ENCODE measurements around the gene SCYL1.

The SCYL1 gene

DNA sequence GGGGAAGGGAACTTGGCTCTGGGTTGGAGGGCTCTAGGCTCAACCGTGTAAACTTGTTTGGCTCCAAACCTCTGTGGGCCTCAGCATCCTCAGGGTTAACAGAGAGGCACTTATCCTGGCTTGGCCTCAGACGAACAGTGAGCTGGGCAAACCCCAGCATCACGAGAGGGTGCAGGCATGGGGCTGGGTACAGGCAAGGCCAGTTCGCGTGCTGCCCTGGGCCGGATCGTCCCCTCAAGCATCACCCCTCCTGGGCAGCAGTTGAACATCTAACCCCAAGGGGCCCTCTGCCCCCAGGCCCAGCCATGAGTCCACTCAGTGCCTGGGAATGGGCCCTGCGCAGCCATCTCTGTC is 52.9 kb downstream of the SCYL1 start:
- no peak for DNase-seq
- TF ChIP-seq, protein P1, sequence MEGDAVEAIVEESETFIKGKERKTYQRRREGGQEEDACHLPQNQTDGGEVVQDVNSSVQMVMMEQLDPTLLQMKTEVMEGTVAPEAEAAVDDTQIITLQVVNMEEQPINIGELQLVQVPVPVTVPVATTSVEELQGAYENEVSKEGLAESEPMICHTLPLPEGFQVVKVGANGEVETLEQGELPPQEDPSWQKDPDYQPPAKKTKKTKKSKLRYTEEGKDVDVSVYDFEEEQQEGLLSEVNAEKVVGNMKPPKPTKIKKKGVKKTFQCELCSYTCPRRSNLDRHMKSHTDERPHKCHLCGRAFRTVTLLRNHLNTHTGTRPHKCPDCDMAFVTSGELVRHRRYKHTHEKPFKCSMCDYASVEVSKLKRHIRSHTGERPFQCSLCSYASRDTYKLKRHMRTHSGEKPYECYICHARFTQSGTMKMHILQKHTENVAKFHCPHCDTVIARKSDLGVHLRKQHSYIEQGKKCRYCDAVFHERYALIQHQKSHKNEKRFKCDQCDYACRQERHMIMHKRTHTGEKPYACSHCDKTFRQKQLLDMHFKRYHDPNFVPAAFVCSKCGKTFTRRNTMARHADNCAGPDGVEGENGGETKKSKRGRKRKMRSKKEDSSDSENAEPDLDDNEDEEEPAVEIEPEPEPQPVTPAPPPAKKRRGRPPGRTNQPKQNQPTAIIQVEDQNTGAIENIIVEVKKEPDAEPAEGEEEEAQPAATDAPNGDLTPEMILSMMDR (IDR thresholded peaks at IDR 0.05; ENCODE audit: low read depth, low read length) = no peak
- Histone ChIP-seq H3K9me3 (ENCODE audit: severe bottlenecking) (no peaks in the 10 kb centered on the region), H3K36me3 (peaks cover 18% of the 10 kb centered on the region), H3K27me3 (ENCODE audit: insufficient read depth, low read depth, severe bottlenecking) (no peaks in the 10 kb centered on the region), H3K27ac (no peak overlapping the region), H3K4me3 (ENCODE audit: low read depth, low read length) (no peak overlapping the region)

DNA sequence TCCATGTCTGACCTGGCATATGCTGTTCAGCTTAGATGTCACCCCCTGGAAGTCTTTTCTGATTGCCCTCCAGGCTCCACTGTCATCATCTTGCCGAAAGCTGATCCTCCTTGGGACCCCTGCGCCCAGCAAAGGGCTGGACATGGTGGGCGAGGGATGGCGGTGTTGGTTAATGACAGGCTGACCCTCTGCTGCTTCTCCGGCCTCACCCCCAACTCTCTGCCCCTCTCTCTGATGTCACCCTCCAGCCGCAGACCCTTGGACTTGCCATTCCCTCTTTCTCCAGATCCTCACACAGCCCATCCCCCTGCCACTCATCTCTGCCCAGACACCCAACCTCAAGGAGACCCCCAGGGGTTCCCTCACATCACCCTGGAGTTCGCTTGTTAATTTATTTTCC is 53.3 kb downstream of the SCYL1 start:
- H3K9me3 ChIP-seq (ENCODE audit: severe bottlenecking) = no peaks in the 10 kb centered on the region
- TF ChIP-seq, protein P1 (IDR thresholded peaks at IDR 0.05; ENCODE audit: low read depth, low read length) = no peak
- no peak for DNase-seq
- H3K27me3 ChIP-seq (ENCODE audit: insufficient read depth, low read depth, severe bottlenecking) = no peaks in the 10 kb centered on the region
- H3K36me3 ChIP-seq = peaks cover 18% of the 10 kb centered on the region
- no peak overlapping the region for H3K27ac ChIP-seq
- no peak overlapping the region for H3K4me3 ChIP-seq (ENCODE audit: low read depth, low read length)

DNA sequence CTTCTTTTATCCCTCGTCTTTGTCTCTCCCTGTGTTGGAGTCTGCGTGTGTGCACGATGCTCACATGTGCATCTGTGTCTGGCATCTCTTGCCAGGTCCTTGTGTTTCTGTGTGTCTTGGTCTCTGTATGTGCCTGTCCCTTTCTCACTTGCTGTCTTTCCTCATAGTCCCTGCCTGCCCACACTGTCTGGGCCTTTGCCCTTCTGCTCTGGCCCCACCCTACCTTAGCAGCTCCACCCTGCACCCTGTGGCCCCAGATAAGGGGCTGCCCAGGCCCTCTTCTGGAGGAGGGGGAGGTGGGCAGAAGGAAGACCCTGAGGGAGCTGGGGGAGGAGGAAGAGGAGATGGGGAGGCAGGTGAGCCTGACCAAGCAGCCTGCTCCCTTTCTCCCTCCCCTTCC is 53.8 kb downstream of the SCYL1 start:
- TF ChIP-seq, protein P1 (IDR thresholded peaks at IDR 0.05; ENCODE audit: low read depth, low read length) = no peak
- no peaks in the 10 kb centered on the region for H3K9me3 ChIP-seq (ENCODE audit: severe bottlenecking)
- H3K4me3 ChIP-seq (ENCODE audit: low read depth, low read length) = no peak overlapping the region
- no peak for DNase-seq
- H3K36me3 ChIP-seq = peaks cover 13% of the 10 kb centered on the region
- no peaks in the 10 kb centered on the region for H3K27me3 ChIP-seq (ENCODE audit: insufficient read depth, low read depth, severe bottlenecking)
- no peak overlapping the region for H3K27ac ChIP-seq

DNA sequence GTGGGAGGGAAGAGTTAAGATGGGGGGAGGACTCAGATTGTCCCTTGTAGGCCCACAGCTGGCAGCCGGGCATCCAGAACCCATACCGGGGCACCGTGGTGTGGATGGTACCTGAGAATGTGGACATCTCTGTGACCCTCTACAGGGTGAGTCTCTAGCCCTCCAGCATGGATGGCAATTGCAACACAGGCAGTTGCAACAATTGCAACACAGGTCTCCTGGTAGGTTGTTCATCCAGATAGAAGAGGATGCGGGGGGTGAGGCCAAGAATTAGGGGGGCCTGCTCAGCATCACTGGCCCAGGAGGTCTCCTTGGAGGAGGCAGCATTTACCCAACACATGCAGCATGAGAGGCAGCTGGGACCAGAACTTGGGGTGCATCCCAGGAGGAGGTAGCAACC is 54.4 kb downstream of the SCYL1 start:
- Histone ChIP-seq H3K4me3 (ENCODE audit: low read depth, low read length) (no peak overlapping the region), H3K27ac (no peak overlapping the region), H3K9me3 (ENCODE audit: severe bottlenecking) (no peaks in the 10 kb centered on the region), H3K27me3 (ENCODE audit: insufficient read depth, low read depth, severe bottlenecking) (no peaks in the 10 kb centered on the region), H3K36me3 (peaks cover 12% of the 10 kb centered on the region)
- TF ChIP-seq, protein P1 (IDR thresholded peaks at IDR 0.05; ENCODE audit: low read depth, low read length) = no peak
- DNase-seq = no peak

DNA sequence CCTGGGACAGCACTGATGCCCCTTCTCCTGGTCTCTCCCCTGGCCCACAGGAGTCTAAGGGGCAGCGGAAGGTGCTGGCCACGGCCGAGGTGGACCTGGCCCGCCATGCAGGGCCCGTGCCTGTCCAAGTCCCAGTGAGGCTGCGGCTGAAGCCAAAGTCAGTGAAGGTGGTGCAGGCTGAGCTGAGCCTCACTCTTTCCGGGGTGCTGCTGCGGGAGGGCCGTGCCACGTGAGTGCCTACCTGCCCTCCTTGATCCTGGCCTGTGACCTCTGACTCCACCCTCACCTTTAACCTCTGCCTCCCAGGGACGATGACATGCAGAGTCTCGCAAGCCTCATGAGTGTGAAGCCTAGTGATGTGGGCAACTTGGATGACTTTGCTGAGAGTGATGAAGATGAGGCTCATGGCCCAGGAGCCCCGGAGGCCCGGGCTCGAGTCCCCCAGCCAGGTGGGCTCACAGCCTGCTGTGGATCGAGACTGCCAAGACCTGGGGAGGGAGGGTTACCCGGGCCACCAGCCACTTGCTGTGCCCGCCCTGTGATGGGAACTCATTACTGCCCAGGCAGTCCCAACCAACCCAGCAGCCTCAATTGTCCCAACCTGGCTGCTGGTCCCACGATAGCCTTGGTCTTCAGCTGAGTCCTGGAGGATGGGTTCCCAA is 55.3 kb downstream of the SCYL1 start:
- no peak for DNase-seq
- Histone ChIP-seq H3K9me3 (ENCODE audit: severe bottlenecking) (no peaks in the 10 kb centered on the region), H3K36me3 (peaks cover 8% of the 10 kb centered on the region), H3K27me3 (ENCODE audit: insufficient read depth, low read depth, severe bottlenecking) (no peaks in the 10 kb centered on the region), H3K27ac (no peak overlapping the region), H3K4me3 (ENCODE audit: low read depth, low read length) (no peak overlapping the region)
- TF ChIP-seq, protein P1 (IDR thresholded peaks at IDR 0.05; ENCODE audit: low read depth, low read length) = no peak

DNA sequence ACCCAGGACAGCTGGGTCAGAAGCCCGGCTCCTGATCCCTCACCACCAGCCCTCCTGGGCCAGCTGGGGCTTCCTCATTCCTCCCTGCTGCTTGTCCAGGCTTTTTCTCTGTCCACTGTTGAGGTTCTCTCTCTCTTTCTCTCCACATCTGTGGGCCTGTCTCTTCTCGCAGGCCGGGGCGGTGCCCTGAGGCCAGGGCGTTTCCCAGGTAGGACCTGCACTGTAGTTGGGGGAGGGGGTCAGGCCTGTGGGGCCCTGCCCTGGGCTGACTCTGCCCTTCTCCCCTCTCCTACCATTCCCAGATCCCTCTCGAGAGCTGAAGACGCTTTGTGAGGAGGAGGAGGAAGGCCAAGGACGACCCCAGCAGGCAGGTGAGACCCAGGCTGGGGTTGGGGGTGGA is 55.9 kb downstream of the SCYL1 start:
- H3K4me3 ChIP-seq (ENCODE audit: low read depth, low read length) = no peak overlapping the region
- no peak overlapping the region for H3K27ac ChIP-seq
- H3K9me3 ChIP-seq (ENCODE audit: severe bottlenecking) = no peaks in the 10 kb centered on the region
- peaks cover 6% of the 10 kb centered on the region for H3K36me3 ChIP-seq
- DNase-seq = no peak
- TF ChIP-seq, protein P1 (IDR thresholded peaks at IDR 0.05; ENCODE audit: low read depth, low read length) = no peak
- H3K27me3 ChIP-seq (ENCODE audit: insufficient read depth, low read depth, severe bottlenecking) = no peaks in the 10 kb centered on the region
